Left cardiac atrium (tissue), 4 donors: ENCODE data around the gene AK9. TPM values are rescaled to one million over a fixed set of nuclear protein-coding genes. Genes with fewer than 3 reads are reported as not detected.
A peak's percentile ranks its signal among the peaks of the same experiment; 100 is the strongest.
"Not testable (repeated sequence)": the region's sequence is repeated elsewhere in the genome, so short reads cannot be mapped to it uniquely, and the experiment has no call there.

Source experiments
- ATAC-seq, 2 donors: fragments of 200-7000 bp; cut with Tn5 transposase; one replicate each; pipeline ENCODE4 v1.9.1; 2020; ENCODE audit warnings: mild to moderate bottlenecking in 2 of 2, moderate library complexity in 2 of 2
- DNase-seq: peaks from one replicate; pipeline ENCODE4 v3.0.0-alpha.2; 2020
- intact Hi-C, 2 donors: fragments of 100-400 bp; cut with DNase I; formaldehyde crosslinking; loops; one replicate each; pipeline versions ENCODE4 v1.14.1 to v1.15.1; 2022 to 2023
- long read RNA-seq: library from polyadenylated mRNA; unstranded; transcript quantifications from one replicate; pipeline ENCODE4 v2.0.0, GENCODE V29; 2021
- total RNA-seq, 2 donors: library from RNA; stranded (reverse); fragmentation: NEBNext Ultra II Directional; extraction: Animal tissue kit (Norgen Biotek cat#: 25700); gene quantifications; one replicate each; pipeline ENCODE4 v1.2.1, GENCODE V29; 2021
- donor health status: DM: no; HTN: yes; CAD: no.
- donor health status: DM: no; HTN: yes; CAD: no; lungs with severe emphysema.
- donor health status: DM: yes; HTN: yes; CAD: no.
- donor health status: Dilated cardiomyopathy.

Gene AK9
- 1 to 10 TPM; 7.6 to 9.8 TPM for total RNA-seq
- long read RNA-seq, partial matches to known transcripts: 2 of 8 reads
- long read RNA-seq, other reads (novel, unspliced or antisense): 3 of 8 reads

DNA sequence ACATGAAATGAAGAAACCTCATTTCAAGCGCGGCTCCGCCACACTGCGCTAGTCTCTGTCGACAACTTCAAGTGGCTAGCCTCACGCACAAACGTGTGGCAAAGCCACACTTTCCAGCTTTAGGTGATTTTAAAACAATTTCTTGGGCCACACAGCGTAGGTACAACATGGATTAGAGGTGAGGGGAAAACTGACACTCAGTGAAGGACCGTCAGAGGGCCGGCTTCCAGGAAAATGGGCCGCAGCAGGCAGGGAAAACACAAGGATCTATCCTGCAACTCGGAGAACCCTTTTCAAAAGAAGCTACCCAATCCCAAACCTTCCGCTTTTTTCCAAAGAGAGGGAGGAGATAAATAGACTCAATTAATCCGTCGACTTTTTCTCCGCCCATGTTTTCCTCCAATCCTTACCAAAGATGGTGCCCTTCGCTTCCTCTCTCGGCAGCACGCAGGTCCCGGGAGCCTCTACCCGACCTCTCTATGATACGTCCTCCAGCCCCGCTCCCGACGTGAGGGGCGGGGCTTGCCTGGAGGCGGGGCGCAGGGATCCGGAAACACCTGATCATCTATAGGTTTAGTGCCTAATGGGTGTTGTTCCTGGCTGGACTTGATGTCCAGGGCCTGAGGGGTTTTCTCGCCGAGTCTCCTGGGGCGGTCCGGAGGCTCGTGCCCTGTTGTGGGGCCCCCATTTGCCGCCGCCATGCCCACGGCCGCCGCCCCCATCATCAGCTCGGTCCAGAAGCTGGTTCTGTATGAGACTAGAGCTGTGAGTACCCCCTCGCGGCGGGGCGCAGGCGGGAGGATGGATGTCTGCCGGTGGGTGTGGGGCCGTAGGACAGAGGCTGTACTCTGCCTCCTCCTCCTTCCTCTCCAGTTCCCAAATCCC, at the start of gene AK9, which contains the start of gene FIG4:
TSS of gene AK9 (minus strand) at position 466 of the 885 bp plus-strand sequence. CDS start 15,457 bp downstream, outside the sequence.
TSS of gene FIG4 (plus strand) at position 560 of the 885 bp plus-strand sequence. CDS start at position 700, 140 bp downstream.
- intact Hi-C loops: no loop called here
- DNase-seq: peak; percentile 95
- peak; percentile 100 for ATAC-seq

GRCh38 chr6:109740787-109741186, 49.8 kb upstream of the AK9 start:
- DNase-seq (no peak), ATAC-seq (no peak)
- intact Hi-C loops: no loop called here

DNA sequence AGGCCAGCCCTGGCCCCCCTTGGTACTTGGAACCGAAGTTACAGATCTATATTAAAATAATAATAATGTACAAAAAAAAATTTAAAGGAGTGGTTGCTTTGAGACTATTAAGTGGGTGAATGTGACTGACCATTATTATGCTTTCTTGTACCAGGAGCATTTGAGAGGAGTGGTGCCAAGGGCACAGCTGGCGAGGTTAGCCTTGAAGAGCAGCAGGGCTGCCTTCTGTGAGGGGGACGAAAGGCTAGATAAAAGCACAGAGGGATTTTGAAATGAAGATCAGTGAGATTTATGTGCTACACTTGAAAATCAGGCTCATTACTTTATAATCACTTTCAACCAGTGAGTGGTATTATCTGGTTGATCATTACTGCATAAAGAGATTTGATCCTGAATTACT, 48.7 kb upstream of the AK9 start:
- intact Hi-C loops: no loop called here
- ATAC-seq: no peak
- DNase-seq: no peak

- DNase-seq (no peak), ATAC-seq (no peak)
- intact Hi-C loops: no loop called here
Observed at GRCh38 chr6:109738667-109739066, 47.7 kb upstream of the AK9 start.

DNA sequence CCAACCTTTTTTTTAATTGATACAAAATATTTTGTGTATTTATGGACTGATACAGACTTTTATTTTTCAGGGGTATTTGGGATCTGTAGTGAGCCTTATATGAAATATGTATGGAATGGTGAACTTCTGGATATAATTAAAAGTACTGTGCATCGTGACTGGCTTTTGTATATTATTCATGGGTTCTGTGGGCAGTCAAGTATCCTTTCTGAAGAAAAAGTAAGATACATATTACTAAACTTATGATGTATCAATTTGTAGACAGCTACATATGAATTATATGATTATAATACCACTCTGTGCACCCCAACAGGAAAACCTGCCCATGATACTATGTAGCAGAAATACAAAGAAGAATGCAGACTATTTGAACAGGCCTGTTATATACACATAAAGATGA, 47.3 kb upstream of the AK9 start:
- ATAC-seq (no peak), DNase-seq (no peak)
- intact Hi-C loops: no loop called here

DNA sequence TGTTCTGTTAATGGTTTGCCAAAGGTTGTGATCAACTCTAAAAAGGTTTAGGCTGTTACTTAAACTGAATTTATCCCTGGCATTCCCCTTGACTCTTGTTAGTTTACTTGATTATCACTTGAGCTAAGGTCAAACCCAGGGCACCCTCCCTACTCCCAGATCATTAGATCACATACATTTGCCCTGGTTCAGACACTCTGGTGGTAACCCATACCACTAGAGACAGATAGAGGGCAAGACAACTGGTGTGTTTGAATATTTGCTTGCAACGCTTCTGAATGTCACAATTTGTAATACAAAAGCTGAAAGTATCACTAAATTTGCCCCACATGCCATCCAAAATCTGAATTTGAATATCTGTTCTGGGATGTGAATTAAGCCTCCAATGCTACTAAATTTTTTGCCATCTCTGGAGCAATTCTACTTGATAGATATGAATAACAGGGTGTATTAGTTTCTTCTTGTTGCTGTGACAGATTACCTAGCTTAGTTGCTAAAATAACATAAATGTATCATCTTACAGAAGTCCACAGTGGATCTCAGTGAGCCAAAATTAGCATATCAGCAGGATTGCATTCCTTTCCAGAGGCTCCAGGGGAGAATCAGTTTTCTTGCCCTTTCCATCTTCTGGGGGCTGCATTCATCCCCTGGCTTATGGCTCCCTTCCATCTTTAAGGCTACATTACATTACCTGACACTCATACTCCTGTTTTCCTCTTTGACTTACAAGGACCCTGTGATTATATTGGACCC, 45.4 kb upstream of the AK9 start:
- DNase-seq (no peak), ATAC-seq (no peak)
- intact Hi-C loops: no loop called here

- ATAC-seq, intact Hi-C loops, DNase-seq: not testable (repeated sequence)
Observed at GRCh38 chr6:109725250-109725649, 34.2 kb upstream of the AK9 start.

GRCh38 chr6:109722564-109723254, 31.7 kb upstream of the AK9 start:
- ATAC-seq (no peak), DNase-seq (no peak)
- intact Hi-C loops: no loop called here

DNA sequence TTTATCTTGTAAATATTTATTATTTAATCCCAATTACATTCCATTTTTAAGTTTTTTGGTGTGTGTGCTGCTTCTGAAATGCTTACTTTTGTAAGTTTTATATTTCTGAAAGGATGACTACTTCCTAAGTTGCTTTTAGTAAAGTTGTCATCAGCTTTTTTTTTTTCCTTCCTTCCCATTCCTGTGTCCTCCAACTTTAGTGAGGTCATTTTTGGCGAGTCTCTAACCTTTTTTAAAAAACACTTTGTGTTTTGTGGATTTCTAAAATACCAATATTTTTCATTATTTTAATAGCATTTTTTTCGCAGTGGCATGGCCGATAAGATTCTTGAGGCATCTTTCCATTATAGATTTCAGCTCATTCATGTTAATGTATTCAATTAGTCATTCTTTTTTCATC, 31.0 kb upstream of the AK9 start:
- intact Hi-C loops: no loop called here
- ATAC-seq: no peak

DNA sequence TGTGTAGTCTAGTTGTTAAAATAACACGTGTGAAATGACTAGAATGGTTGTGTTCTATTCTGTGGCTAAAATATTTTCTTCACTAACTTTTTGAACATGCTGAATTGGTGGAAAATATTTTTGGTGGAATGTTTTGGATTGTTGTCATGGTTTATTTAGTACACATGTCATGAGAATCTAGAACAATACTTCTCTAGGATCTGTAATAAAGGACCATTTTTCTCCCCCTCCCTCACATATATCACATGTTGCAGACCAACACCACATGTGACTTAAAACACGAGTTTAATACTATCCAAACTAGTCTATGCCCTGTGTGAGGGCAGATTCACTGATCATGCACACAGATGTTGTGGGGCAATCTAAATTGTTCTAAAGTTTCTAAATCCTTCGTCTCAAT, 29.3 kb upstream of the AK9 start:
- intact Hi-C loops: no loop called here
- ATAC-seq (no peak), DNase-seq (no peak)

More for the DNA sequence above, 31.0 kb upstream of the AK9 start:
- no peak for DNase-seq

DNA sequence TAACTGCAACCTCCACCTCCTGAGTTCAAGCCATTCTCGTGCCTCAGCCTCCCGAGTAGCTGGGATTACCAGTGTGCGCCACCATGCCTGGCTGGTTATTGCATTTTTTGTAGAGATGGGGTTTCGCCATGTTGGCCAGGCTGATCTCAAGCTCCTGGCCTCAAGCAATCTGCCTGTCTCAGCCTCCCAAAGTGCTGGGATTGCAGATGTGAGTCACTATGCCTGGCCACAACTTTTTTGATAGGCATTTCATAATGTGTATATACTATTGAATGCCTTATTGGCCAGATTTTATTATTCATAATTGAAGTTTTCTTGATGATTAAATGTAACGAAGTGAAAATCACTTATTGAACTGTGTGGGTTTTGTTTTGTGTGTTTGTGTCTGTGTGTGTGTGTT, 28.0 kb upstream of the AK9 start:
- intact Hi-C loops: no loop called here
- ATAC-seq (no peak), DNase-seq (no peak)

- no peak for ATAC-seq
- intact Hi-C loops: no loop called here
- DNase-seq: no peak
Observed at GRCh38 chr6:109717971-109718370, 27.0 kb upstream of the AK9 start.

GRCh38 chr6:109715616-109716015, 24.6 kb upstream of the AK9 start:
- ATAC-seq: no peak
- no peak for DNase-seq
- intact Hi-C loops: no loop called here

DNA sequence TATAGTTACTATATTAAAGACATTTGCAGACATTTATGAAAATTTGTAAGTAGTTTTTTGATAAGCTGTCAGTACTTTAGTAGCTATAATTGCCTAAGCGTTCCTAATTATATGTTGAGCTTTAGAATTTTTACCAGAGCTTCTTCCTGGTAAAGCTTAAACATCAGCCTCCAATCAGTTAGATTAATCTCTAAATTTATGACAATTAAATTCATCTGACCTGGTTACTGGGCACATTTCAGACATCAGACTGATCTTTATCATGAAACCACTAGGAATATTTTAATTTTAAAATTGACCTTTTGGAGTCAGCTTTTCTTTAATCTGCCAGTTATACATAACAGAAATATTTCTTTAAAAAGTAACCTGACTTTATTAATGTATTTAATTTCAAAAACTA, 23.6 kb upstream of the AK9 start:
- no peak for ATAC-seq
- intact Hi-C loops: no loop called here
- DNase-seq: no peak

DNA sequence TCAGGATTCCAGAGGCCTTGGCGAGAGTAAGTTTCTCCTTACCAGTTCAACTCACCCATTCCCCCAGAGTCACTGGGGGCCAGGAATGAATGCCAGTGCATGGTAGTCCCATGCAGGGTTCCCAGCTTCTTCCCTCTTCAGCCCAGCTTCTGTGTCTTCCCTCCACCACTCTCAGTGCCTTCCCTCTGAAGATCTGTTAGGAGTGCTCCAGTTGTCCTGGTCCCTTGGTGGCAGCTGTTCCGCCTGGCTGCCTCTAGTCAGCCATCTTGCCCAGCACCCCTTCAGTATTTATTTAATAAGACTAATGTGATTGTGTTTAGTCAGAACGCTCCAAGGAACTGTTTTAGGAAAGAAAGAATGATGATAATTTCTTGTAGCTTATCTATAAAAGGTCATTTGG, 23.2 kb upstream of the AK9 start:
- intact Hi-C loops: no loop called here
- DNase-seq (no peak), ATAC-seq (no peak)

DNA sequence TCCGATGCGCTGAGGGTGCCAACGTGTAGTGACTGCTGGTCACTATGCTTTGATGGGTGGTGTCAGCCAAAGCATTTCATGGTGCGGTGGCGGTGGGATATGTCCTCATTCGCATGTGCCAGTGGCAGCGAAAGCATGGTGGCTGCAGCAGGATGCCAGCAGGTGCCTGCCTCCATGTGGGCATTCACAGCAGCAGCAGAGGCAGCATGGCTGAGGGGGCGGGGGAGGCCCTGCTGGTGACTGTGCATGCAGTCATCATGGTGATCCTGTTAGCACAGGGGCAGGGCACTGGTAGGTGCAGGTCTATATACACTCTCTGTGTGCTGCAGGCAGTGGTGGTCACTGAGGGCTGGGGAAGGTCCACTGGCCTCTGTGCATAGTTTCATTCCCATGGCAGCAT, 22.1 kb upstream of the AK9 start:
- intact Hi-C loops: no loop called here
- no peak for ATAC-seq

DNA sequence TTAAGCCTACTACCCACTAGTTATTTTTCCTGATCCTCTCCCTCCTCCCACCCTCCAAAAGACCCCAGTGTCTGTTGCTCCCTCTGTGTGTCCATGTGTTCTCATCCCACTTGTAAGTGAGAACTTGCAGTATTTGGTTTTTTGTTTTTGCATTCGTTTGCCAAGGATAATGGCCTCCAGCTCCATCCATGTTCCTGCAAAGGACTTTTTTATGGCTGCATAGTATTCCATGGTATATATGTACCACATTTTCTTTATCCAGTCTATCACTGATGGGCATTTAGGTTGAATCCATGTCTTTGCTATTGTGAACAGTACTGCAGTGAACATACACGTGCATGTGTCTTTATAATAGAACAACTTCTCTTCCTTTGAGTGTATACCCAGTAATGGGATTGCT, 17.1 kb upstream of the AK9 start:
- intact Hi-C loops: loop anchor here in 1 of 2 donors (5.0 kb wide), 1 partner anchor 74 kb away; no protein-coding TSS in a partner anchor
- DNase-seq, ATAC-seq: not testable (repeated sequence)

More for the DNA sequence above, 22.1 kb upstream of the AK9 start:
- no peak for DNase-seq

GRCh38 chr6:109706513-109706912, 15.5 kb upstream of the AK9 start:
- ATAC-seq: no peak
- intact Hi-C loops: loop anchor here in 1 of 2 donors (5.0 kb wide), 1 partner anchor 76 kb away; no protein-coding TSS in a partner anchor

GRCh38 chr6:109705258-109705657, 14.3 kb upstream of the AK9 start:
- intact Hi-C loops: loop anchor here (1.0 to 5.0 kb wide), 4 partner anchors 77 to 686 kb away; no protein-coding TSS in a partner anchor
- peak; percentile 78 for DNase-seq

More at GRCh38 chr6:109706513-109706912, 15.5 kb upstream of the AK9 start:
- DNase-seq: no peak

More at GRCh38 chr6:109705258-109705657, 14.3 kb upstream of the AK9 start:
- ATAC-seq: peak; percentile 94 to 95
